ENCODE results near the gene TMEM150B. TPM values are rescaled to one million over a fixed set of nuclear protein-coding genes. Genes with fewer than 3 reads are reported as not detected.

The TMEM150B gene
- total RNA-seq, 1 experiment from 2014 or later, result not detected

- intact Hi-C loops (cut with micrococcal nuclease; ENCODE audit: unreplicated experiment), result loop anchor here (10.0 kb wide), 1 partner anchor 80 kb away; the partner anchor contains the start of genes RPL28 and TMEM238
- H3K4me3 ChIP-seq (ENCODE audit: low read depth, low read length, poor library complexity, severe bottlenecking), result no peak overlapping the region
- no peaks in the 10 kb centered on the region for H3K9me3 ChIP-seq (ENCODE audit: low read depth, low read length, poor library complexity, severe bottlenecking)
- H3K36me3 ChIP-seq (ENCODE audit: insufficient read depth, low read length, poor library complexity, severe bottlenecking), result peaks cover 48% of the 10 kb centered on the region
- TF ChIP-seq CTCF (conservative IDR thresholded peaks at IDR 0.05; ENCODE audit: low read depth, low read length) (no peak), EZH2 (IDR thresholded peaks at IDR 0.05; ENCODE audit: borderline replicate concordance, low read depth, low read length, poor library complexity, severe bottlenecking) (no peak)
- H3K27me3 ChIP-seq (replicated peaks; ENCODE audit: insufficient read depth, low read depth, low read length, poor library complexity), result no peaks in the 10 kb centered on the region
- ChIA-PET POLR2A (ENCODE audit: low non-redundant PET) (no interaction called here), CTCF (no interaction called here)
- H3K4me1 ChIP-seq (ENCODE audit: insufficient read depth, low read length, poor library complexity, severe bottlenecking), result peaks cover 4% of the 10 kb centered on the region
- BruUV-seq (replicated peaks), result no TSS peak
- DNase-seq (ENCODE audit: low spot score), result peak; percentile 76
- no peak overlapping the region for H3K27ac ChIP-seq (ENCODE audit: low read depth, low read length, poor library complexity, severe bottlenecking)
Measured at GRCh38 chr19:55304279-55304978, 20.7 kb downstream of the TMEM150B start.

GRCh38 chr19:55303477-55303876 is 21.7 kb downstream of the TMEM150B start:
- Histone ChIP-seq H3K36me3 (ENCODE audit: insufficient read depth, low read length, poor library complexity, severe bottlenecking) (peaks cover 42% of the 10 kb centered on the region), H3K4me3 (ENCODE audit: low read depth, low read length, poor library complexity, severe bottlenecking) (no peak overlapping the region), H3K9me3 (ENCODE audit: low read depth, low read length, poor library complexity, severe bottlenecking) (no peaks in the 10 kb centered on the region), H3K4me1 (ENCODE audit: insufficient read depth, low read length, poor library complexity, severe bottlenecking) (peaks cover 4% of the 10 kb centered on the region), H3K27ac (ENCODE audit: low read depth, low read length, poor library complexity, severe bottlenecking) (no peak overlapping the region), H3K27me3 (replicated peaks; ENCODE audit: insufficient read depth, low read depth, low read length, poor library complexity) (no peaks in the 10 kb centered on the region)
- CTCF ChIA-PET, result no interaction called here
- no peak for DNase-seq (ENCODE audit: low spot score)
- TF ChIP-seq EZH2 (IDR thresholded peaks at IDR 0.05; ENCODE audit: borderline replicate concordance, low read depth, low read length, poor library complexity, severe bottlenecking) (no peak), CTCF (conservative IDR thresholded peaks at IDR 0.05; ENCODE audit: low read depth, low read length) (no peak)
- POLR2A ChIA-PET (ENCODE audit: low non-redundant PET), result no interaction called here
- no TSS peak for BruUV-seq (replicated peaks)
- intact Hi-C loops (cut with micrococcal nuclease; ENCODE audit: unreplicated experiment), result loop anchor here (10.0 kb wide), 1 partner anchor 81 kb away; the partner anchor contains the start of genes RPL28 and TMEM238

- POLR2A ChIA-PET (ENCODE audit: low non-redundant PET), result no interaction called here
Measured at GRCh38 chr19:55302318-55302703, 22.8 kb downstream of the TMEM150B start.

More at GRCh38 chr19:55302318-55302703, 22.8 kb downstream of the TMEM150B start:
- H3K27ac ChIP-seq (ENCODE audit: low read depth, low read length, poor library complexity, severe bottlenecking), result no peak overlapping the region
- BruUV-seq (replicated peaks), result no TSS peak
- no peak for DNase-seq (ENCODE audit: low spot score)
- no peak for TF ChIP-seq CTCF (conservative IDR thresholded peaks at IDR 0.05; ENCODE audit: low read depth, low read length)
- TF ChIP-seq EZH2 (IDR thresholded peaks at IDR 0.05; ENCODE audit: borderline replicate concordance, low read depth, low read length, poor library complexity, severe bottlenecking), result no peak
- CTCF ChIA-PET, result no interaction called here
- H3K36me3 ChIP-seq (ENCODE audit: insufficient read depth, low read length, poor library complexity, severe bottlenecking), result peaks cover 42% of the 10 kb centered on the region
- H3K27me3 ChIP-seq (replicated peaks; ENCODE audit: insufficient read depth, low read depth, low read length, poor library complexity), result no peaks in the 10 kb centered on the region
- no peaks in the 10 kb centered on the region for H3K9me3 ChIP-seq (ENCODE audit: low read depth, low read length, poor library complexity, severe bottlenecking)
- peaks cover 4% of the 10 kb centered on the region for H3K4me1 ChIP-seq (ENCODE audit: insufficient read depth, low read length, poor library complexity, severe bottlenecking)
- H3K4me3 ChIP-seq (ENCODE audit: low read depth, low read length, poor library complexity, severe bottlenecking), result no peak overlapping the region
- intact Hi-C loops (cut with micrococcal nuclease; ENCODE audit: unreplicated experiment), result loop anchor here (10.0 kb wide), 1 partner anchor 82 kb away; the partner anchor contains the start of genes RPL28 and TMEM238

Measured in A673 (cell line).